Measurements from ENCODE around the gene ITGAV.

Gene ITGAV

GRCh38 chr2:186687807-186688211 lies 98.0 kb downstream of the ITGAV start:
- DNase-seq: no peak

- no peak for DNase-seq
Observed at GRCh38 chr2:186688813-186689212, 99.0 kb downstream of the ITGAV start.

DNA sequence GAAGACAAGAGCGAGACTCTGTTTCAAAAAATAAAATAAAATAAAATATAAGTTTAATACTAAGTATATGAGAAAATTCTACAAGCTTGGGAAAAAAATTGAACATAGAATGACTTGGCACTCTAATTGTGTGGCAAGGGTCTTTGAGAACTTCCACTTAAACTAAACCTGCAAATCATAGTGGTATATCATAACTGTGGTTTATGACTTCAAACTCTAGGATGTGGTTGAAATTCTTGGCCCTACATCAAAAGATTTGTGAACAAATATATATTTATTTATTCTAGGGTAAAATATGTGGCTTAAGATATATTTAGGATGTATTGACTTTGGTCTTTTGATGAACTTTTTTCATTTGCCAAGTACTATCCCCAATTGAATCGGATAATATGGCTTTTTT lies 100.9 kb downstream of the ITGAV start:
- no peak for DNase-seq

DNA sequence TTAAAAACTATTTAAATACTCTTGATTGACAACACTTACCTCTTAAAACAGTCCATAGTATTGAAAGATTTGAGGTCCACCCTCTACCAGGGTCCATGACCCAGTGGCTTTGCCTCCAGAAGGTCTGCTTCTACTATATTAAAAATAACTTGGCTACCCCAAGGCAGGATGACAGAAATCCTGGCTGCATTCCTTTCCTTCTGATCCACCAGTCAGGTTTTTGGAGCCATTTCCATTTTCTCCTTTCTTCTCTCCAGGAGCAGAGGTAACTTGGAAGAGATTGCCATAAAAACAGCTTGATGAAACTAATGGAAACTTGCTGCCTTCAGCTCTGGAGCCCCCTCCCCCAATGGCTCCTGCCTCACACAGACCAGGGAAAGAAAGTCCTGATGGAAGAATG lies 101.4 kb downstream of the ITGAV start:
- no peak for DNase-seq

GRCh38 chr2:186691900-186692299 lies 102.0 kb downstream of the ITGAV start:
- DNase-seq: no peak

- DNase-seq: no peak
Observed at GRCh38 chr2:186693446-186693832, 103.6 kb downstream of the ITGAV start.

- DNase-seq: no peak
Observed at GRCh38 chr2:186695081-186695756, 105.4 kb downstream of the ITGAV start.

- no peak for DNase-seq
Observed at GRCh38 chr2:186696290-186696689, 106.4 kb downstream of the ITGAV start.

DNA sequence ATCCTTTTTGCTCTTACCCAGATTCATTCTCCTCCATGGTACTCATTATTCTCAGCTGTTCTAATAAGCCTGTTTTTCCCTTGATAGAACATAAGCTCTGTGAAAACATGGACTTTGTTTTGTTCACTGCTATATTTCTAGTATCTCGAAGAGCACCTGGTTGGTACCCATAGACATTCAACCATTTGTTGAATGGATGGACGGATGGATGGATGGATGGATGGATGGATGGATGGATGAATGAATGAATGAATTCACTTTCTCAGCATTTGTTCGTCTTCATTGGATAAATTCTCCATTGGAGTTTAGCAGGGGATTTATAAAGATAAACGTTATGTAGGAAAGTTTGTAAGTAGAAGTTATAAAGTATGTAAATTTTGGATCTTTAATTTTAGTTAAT lies 106.9 kb downstream of the ITGAV start:
- no peak for DNase-seq

- no peak for DNase-seq
Observed at GRCh38 chr2:186697536-186697935, 107.7 kb downstream of the ITGAV start.

- no peak for DNase-seq
Observed at GRCh38 chr2:186699742-186700141, 109.9 kb downstream of the ITGAV start.

DNA sequence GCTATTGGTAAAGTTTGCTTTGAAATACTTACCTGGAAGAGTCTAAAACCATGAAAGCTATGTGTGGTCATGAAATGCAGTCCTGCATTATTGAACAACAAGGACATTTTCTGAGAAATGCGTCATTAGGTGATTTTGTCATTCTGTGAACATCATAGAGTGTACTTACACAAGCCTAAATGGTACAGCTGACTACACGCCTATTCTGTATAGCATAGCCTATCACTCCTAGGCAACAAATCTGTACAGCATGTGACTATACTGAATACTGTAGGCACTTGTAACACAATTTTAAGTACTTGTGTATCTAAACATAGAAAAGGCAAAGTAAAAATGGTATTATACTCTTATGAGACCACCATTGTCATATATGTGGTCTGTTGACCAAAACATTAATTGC lies 112.2 kb downstream of the ITGAV start:
- no peak for DNase-seq

DNA sequence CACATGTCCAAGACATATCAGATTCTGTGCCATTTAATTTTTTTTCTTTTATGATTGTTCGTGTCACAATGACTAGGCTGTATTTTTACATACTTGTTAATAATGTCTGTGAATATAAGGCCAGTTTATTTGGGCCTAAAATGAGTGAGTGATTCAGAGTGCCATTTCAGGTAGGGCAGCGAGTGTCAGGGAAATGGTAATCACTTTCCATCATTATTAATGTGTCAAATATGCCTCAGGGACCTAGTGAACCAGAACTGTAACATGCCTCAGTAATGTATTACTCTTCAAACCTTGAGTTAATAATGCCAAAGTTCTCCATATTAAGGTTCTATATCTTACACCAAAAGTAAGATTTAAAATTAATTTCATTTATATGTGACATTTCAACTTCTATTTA lies 112.6 kb downstream of the ITGAV start:
- DNase-seq: no peak

DNA sequence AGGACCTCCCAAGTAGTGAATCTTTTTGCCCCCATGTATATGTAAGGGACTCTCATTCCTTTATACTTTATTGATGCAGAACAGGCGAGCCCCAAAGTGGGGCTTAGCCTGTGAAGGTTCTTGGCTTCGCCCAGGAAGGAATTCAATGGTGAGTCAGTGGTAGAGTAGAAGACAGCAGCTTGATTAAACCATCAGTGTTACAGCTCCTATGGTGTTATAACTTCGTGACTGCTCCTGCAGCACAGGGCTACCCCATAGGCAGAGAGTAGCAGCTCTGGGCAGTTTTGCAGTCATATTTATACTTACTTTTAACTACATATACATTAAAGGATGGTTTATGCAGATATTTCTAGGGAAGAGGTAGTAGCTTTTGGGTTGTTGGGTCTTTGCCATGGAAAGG lies 115.0 kb downstream of the ITGAV start:
- DNase-seq: no peak

DNA sequence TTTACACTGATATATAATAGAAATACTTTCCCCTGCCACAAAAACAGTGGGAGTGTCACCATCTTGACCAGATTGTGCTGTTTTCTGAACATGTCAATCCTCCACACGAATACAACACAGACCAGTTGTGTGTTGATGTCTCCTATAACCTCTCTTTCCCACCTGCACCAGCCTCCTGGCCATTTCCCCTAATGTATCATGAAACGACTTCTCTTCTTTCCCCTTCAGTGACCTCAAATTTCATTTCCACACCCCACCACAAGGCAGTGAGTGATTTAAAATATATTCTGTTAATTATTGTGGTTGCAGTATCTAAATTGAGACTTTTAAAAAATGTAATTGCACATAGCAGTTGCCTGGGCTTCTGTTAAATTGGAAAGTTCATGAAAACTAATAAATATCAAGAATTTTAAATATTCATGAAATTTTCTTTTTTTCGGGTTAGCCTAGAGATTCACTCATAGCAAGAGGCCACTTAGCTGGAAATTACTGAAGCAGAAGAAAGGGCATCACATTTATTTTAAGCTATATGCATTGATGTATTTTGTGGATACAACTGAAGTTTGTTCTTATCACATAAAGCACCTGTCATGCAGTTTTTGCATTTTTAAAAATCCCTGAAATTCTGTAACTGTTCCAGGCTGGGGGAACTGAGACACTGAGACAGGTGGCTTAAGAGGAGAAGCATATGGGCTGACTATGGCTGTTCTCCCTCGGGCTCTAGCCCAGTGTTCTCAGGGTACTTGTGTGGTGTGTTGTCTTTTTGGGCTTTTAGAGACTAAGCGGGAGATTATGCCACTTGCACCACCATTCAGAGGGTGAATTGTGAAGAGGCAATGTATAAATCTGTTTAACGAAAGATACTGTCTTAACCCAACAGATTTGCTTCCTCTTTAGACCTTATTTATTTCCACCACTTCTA lies 119.9 kb downstream of the ITGAV start:
- DNase-seq: no peak

DNA sequence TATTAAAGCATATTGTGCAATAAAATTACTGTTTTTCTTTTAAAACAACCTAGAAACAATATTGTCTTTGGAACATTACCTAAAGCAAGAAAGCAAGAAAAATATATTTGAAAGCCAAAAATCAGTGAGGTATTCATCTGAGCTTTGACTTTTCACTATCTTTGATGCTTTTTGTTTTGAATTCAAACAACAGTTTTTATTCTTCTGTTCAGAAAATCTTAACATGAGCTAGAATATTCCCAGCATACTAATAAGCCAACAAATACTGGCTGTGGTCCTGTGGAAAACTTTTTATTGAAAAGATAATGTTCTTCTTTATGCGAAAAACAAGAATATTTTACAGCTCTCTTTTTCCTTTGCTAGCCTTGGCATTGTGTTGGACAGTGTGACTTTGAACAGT lies 123.8 kb downstream of the ITGAV start:
- DNase-seq: no peak

DNA sequence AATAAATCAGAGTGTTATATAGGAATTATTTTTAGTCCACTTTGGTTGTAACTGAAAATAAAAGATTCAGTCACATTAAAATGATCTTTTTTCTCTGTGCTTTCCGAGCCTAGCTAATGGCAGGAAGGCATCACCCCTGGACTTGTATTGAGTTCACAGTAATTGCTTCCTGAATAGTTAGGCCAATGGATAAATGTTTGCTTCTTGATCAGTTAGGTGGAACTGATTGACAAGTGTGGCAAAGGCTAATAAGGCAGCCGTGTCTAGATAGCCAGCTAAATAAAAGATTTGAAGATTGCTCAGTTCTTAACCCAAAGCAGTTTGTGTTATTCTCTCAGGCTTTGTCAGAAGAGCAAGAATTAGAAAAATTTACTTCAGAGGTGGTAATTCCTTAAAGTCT lies 124.8 kb downstream of the ITGAV start:
- DNase-seq: no peak

DNA sequence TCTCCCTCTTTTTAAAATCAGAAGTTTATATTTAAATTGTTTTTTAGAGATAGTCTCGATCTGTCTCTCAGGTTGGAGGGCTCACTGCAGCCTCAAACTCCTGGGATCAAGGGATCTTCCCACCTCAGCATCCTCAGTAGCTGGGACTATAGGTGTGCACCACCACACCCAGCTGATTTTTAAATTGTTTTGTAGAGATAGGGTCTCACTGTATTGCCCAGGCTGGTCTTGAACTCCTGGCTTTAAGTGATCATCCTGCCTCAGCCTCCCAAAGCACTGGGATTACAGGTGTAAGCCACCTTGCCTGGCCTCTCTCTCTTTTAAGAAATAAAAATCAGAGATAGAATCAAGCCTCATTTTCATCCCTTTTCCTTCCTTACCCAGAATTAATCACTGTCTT lies 126.1 kb downstream of the ITGAV start:
- DNase-seq: no peak

GRCh38 chr2:186716899-186717298 lies 127.0 kb downstream of the ITGAV start:
- no peak for DNase-seq

- DNase-seq: no peak
Observed at GRCh38 chr2:186717320-186718007, 127.6 kb downstream of the ITGAV start.

DNA sequence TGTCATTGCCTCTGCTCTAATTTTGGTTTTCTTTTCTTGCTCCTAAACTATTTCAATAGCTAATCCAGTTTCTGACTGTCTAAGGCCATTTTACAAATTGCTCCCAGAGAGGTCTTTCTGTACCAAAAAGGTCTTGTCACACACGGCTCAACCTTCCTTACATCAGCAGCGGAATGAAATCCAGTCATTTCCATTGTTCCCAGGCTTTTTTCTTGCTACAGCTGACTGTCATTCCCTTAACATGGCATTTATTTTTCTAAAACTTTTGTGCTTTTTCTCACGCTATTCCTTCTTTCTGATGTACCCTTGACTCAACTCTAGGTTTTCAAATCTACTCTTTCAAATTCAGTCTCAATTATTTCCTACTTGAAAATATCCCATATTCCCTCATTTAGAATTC lies 128.3 kb downstream of the ITGAV start:
- no peak for DNase-seq

DNA sequence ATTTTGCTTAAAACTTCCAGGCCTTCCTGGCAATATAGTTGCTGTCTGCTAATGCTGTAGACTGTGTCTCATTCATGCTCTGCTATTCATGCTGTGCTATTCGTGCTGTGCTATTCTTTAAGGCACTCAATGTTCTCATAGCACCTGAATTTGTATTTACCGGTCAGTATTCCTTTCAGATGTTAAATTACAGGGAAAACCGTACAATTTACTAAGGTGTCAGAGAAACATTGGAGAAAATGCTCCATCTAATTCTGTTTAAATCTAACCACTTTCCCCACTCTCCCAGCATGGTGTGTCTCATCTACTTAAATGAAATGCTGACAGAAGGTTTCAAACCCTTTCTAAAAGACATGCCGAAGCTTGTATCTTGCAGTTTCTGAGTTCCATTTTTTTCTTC lies 129.0 kb downstream of the ITGAV start:
- DNase-seq: no peak

- DNase-seq: no peak
Observed at GRCh38 chr2:186721956-186722355, 132.1 kb downstream of the ITGAV start.

- DNase-seq: no peak
Observed at GRCh38 chr2:186724736-186725135, 134.9 kb downstream of the ITGAV start.
